BJ (cell line): ENCODE results near the gene TAF5L. TPM values are rescaled to one million over a fixed set of nuclear protein-coding genes. Genes with fewer than 3 reads are reported as not detected.

ENCODE experiments used
- CTCF ChIA-PET: fragments of 350-600 bp; formaldehyde crosslinking; extraction: SDS; loops from one replicate; lab custom pipeline; 2021; ENCODE audit warnings: antibody characterized with exemption, inconsistent platforms; lab: Yijun Ruan, JAX
- POLR2A ChIA-PET: fragments of 300-600 bp; sonication (Branson Sonifier 250); formaldehyde crosslinking; extraction: SDS; loops from one replicate; lab custom pipeline; 2021; ENCODE audit warnings: antibody characterized with exemption; lab: Charles Lee
- DNase-seq: peaks from one replicate; pipeline ENCODE4 v3.0.0-alpha.2; 2011; ENCODE audit warnings: low read depth
- H3K27me3 ChIP-seq: 2 replicates; pipeline ENCODE4 v1.6.0; 2011; ENCODE audit warnings: low read length; ENCODE audit not compliant: control insufficient read depth, insufficient read depth
- H3K36me3 ChIP-seq: 2 replicates; pipeline ENCODE4 v1.5.1; 2011; ENCODE audit warnings: low read length; ENCODE audit not compliant: control insufficient read depth, insufficient read depth
- H3K4me3 ChIP-seq: 2 replicates; pipeline ENCODE4 v1.5.1; 2011; ENCODE audit warnings: low read depth, mild to moderate bottlenecking, control low read depth, low read length
- CTCF ChIP-seq: IDR thresholded peaks from 2 replicates; pipeline ENCODE4 v1.5.1; 2011; ENCODE audit warnings: low read depth, mild to moderate bottlenecking, control low read depth, inconsistent platforms, low read length, moderate library complexity; ENCODE audit not compliant: insufficient read depth
- polyA plus RNA-seq: library from polyadenylated mRNA; depleted of rRNA; stranded (reverse); fragments of >200 nt; gene quantifications from 2 replicates; pipeline ENCODE4 v1.2.3, GENCODE V29; 2011

TAF5L gene
- polyA plus RNA-seq, 1 experiment: 19.4 TPM

- no peaks in the 10 kb centered on the region for H3K27me3 ChIP-seq
- CTCF ChIA-PET: interaction anchor here (1.1 kb wide), 1 partner anchor 16 kb away, joined by 4 read pairs; no protein-coding TSS in a partner anchor
- no peak for DNase-seq
- POLR2A ChIA-PET: no interaction called here
- no peaks in the 10 kb centered on the region for H3K36me3 ChIP-seq
- H3K4me3 ChIP-seq: no peak overlapping the region
- TF ChIP-seq CTCF: no peak
Measured at GRCh38 chr1:229621663-229622062, 4.3 kb downstream of the TAF5L start.

GRCh38 chr1:229620876-229621275 is 5.0 kb downstream of the TAF5L start:
- TF ChIP-seq CTCF: no peak
- Histone ChIP-seq H3K36me3 (no peaks in the 10 kb centered on the region), H3K27me3 (no peaks in the 10 kb centered on the region), H3K4me3 (no peak overlapping the region)
- DNase-seq: no peak
- ChIA-PET POLR2A (no interaction called here), CTCF (no interaction called here)

- ChIA-PET CTCF (interaction anchor here (0.9 kb wide), 1 partner anchor 61 kb away, joined by 6 read pairs; the partner anchor contains the start of gene ABCB10), POLR2A (no interaction called here)
- DNase-seq: no peak
- Histone ChIP-seq H3K27me3 (no peaks in the 10 kb centered on the region), H3K36me3 (no peaks in the 10 kb centered on the region), H3K4me3 (no peak overlapping the region)
- no peak for TF ChIP-seq CTCF
Measured at GRCh38 chr1:229619614-229620013, 6.3 kb downstream of the TAF5L start.

- POLR2A ChIA-PET: no interaction called here
- no peak for TF ChIP-seq CTCF
- H3K4me3 ChIP-seq: no peak overlapping the region
- H3K27me3 ChIP-seq: no peaks in the 10 kb centered on the region
- peaks cover 2% of the 10 kb centered on the region; the same call in 1 of the 2 replicates for H3K36me3 ChIP-seq
- no peak for DNase-seq
- CTCF ChIA-PET: interaction anchor here (0.9 kb wide), 1 partner anchor 60 kb away, joined by 6 read pairs; the partner anchor contains the start of gene ABCB10
Measured at GRCh38 chr1:229619002-229619401, 6.9 kb downstream of the TAF5L start.

GRCh38 chr1:229617351-229618100 is 8.4 kb downstream of the TAF5L start:
- DNase-seq: no peak
- TF ChIP-seq CTCF: no peak
- CTCF ChIA-PET: no interaction called here
- Histone ChIP-seq H3K4me3 (no peak overlapping the region), H3K27me3 (no peaks in the 10 kb centered on the region), H3K36me3 (peaks cover 7% of the 10 kb centered on the region)
- POLR2A ChIA-PET: no interaction called here
